Measurements from ENCODE around the gene HOXB8. TPM values are rescaled to one million over a fixed set of nuclear protein-coding genes. Genes with fewer than 3 reads are reported as not detected.

Gene HOXB8
- total RNA-seq, 2 experiments from 2014 or later: 0.38 to 1.4 TPM

DNA sequence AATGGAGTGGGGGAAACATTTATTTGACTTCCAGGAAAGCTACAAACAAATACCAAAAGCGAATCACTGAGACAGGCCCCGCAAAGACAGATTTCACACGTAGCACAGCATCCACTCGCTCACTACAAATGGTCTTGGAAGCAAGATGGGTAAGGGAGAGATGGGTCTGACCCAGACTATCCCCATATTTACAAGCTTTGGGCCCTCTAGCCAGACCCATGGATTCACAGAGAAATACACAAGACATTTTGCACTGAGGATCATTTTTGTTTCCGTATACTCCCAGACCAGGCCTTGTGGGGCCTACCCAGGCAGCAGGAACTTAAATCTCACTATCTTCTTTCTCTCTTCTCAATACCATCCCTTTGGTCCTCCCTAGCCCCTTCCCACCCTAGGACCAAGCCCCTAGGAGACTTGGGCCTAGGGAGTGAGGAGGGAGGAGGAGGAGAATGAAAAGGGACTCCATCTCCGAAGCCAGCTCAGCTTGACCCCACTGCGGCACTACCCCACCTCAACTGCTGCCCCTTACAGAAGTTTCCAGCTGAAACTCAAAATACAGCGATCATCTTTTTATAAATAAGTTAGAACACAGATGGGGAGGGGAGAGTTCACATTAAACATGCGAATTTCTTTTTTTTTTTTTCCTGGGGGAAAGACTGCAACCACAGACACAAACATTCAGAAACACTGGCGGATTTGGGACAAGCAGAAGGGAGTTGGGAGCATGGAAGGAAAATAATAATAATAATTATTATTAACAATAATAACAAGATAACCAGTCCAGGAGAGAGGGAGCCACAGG, 23.6 kb downstream of the HOXB8 start:
- Mint-ChIP-seq H3K36me3 (no peaks in the 10 kb centered on the region), H3K27me3 (peaks cover 84% of the 10 kb centered on the region), H3K27ac (no peak overlapping the region), H3K4me3 (no peak overlapping the region), H3K4me1 (peaks cover 36% of the 10 kb centered on the region), H3K9me3 (ENCODE audit: low read depth) (no peaks in the 10 kb centered on the region)
- no peak for ATAC-seq
- CTCF ChIA-PET: interaction anchor here (0.7 to 5.9 kb wide), 6 partner anchors 13 to 483 kb away, joined by 3 to 40 read pairs (median 12); partner anchors contain the start of gene HOXB7
- no peak for DNase-seq

DNA sequence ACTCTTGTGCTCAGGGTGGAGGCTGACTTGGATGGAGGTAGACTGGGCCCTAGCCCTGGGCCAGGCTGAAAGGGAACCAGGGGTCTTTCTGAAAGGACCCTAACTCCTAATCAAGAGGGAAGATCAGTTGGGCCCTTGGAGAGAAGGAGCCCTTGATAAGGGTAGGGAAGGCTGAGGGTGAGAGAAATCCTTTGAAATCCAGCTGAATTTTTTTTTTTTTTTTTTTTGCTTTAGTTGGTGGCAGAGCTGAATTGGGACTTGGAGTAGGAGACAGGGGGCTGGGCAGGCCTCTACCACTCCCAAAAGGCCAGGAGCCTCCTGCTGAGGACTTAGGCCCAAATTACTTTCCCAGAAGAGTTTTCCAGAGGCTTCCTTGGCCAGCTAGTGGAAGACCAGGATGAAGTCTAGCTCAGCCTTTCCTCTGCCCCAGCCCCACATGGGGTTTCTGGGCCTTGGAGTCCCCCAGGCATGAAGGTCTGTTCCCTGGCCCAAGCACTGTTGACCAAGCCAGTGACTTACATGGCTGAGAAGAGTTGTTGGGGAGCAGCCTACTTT, 24.4 kb downstream of the HOXB8 start:
- Mint-ChIP-seq H3K9me3 (ENCODE audit: low read depth) (no peaks in the 10 kb centered on the region), H3K4me3 (no peak overlapping the region), H3K36me3 (no peaks in the 10 kb centered on the region), H3K4me1 (peaks cover 36% of the 10 kb centered on the region), H3K27me3 (peaks cover 85% of the 10 kb centered on the region), H3K27ac (no peak overlapping the region)
- CTCF ChIA-PET: interaction anchor here (0.5 to 4.5 kb wide), 6 partner anchors 14 to 482 kb away, joined by 3 to 29 read pairs (median 4); no protein-coding TSS in a partner anchor
- DNase-seq: no peak
- ATAC-seq: no peak

DNA sequence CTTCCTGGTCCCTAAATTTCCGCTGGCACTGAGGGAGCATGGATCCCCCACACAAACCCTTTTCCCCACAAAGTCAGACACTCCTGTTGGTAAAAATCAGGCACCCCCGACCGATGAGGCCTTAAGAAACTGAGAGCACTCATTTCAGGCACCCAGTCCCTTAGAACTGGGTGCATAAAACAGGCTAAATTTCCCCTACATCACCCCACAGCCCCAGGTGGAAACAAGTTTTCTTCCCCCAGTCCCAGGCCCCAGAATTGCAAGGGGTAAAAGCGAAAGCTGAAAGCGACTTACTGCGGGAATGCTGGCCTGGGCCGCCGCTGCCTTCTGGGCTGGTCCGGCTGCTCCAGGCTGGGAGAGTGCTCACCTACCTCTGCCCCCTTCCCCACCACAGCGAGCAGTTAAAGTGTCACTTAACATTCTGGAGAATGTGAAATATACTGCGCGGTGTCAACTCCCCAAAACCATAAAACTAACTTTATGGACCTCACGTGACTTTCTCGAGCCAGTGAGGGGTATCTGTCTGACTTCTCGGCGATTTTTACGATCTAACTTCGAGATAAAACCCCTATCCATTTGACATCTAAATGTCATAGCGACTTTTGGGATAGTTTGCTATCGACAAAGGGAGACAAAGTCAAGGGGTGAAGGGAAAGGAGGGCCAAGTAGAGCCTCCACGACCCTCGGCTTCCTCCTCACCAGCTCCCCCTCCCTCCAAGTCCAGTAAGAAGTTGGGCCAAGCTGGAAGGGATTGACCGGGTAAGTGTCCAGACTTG, 25.1 kb downstream of the HOXB8 start, which contains the start of gene HOXB3:
HOXB3 (minus strand) TSS at position 411 of the 776 bp plus-strand sequence. CDS start 37,767 bp downstream, outside the sequence.
- no peak for DNase-seq
- Mint-ChIP-seq H3K36me3 (no peaks in the 10 kb centered on the region), H3K4me1 (peaks cover 39% of the 10 kb centered on the region), H3K9me3 (ENCODE audit: low read depth) (no peaks in the 10 kb centered on the region), H3K27me3 (peaks cover 79% of the 10 kb centered on the region), H3K27ac (no peak within 1 kb of the TSS), H3K4me3 (no peak within 1 kb of the TSS)
- CTCF ChIA-PET: interaction anchor here (0.5 to 4.0 kb wide), 6 partner anchors 14 to 510 kb away, joined by 3 to 29 read pairs (median 4); no protein-coding TSS in a partner anchor
- no peak for ATAC-seq

DNA sequence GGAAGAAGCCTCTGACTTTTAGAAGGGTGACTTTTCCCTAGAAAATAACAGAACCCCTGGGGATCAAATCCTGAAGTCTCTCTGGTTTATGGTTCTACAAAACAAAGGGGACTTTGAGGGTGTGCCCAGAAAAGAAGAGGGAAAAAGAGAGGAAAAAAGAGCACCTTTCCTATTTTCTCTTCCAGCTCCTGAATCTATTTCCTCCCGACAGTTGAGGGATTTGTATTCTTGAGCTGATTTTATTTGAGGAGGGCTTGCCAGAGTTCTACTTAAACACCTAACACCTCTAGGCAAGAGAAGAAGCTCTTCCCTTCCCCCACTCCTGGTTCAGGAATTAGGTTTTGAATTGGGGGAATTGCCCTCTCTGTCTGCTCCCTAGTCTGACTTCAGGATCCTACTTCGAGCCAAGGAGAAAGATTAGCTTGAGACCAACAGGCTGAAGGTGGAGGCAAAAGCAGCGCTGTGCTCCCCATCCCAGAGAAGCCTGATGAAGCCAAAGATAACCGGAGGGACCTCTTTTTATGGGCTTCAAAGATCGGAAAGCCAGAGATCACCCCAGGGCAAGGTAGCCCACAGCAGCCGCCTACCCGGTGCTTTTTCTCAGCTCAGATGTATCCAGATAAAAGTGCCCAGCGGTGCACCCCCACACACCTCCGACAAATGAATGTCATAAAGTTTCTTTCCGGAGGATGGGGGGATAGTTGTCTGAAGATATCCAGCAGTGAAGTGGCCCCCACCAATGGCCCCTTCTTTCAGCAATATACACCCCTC, 25.8 kb downstream of the HOXB8 start:
- ATAC-seq (no peak), DNase-seq (no peak)
- Mint-ChIP-seq H3K27me3 (peaks cover 79% of the 10 kb centered on the region), H3K36me3 (no peaks in the 10 kb centered on the region), H3K4me1 (peaks cover 42% of the 10 kb centered on the region), H3K9me3 (ENCODE audit: low read depth) (no peaks in the 10 kb centered on the region), H3K4me3 (no peak overlapping the region), H3K27ac (no peak overlapping the region)
- CTCF ChIA-PET: interaction anchor here (1.2 to 4.0 kb wide), 5 partner anchors 89 to 564 kb away, joined by 3 to 29 read pairs (median 4); no protein-coding TSS in a partner anchor

- Mint-ChIP-seq H3K27me3 (peaks cover 79% of the 10 kb centered on the region), H3K4me1 (peaks cover 39% of the 10 kb centered on the region), H3K4me3 (no peak overlapping the region), H3K36me3 (no peaks in the 10 kb centered on the region), H3K27ac (no peak overlapping the region), H3K9me3 (ENCODE audit: low read depth) (no peaks in the 10 kb centered on the region)
- ATAC-seq (no peak), DNase-seq (no peak)
- CTCF ChIA-PET: interaction anchor here (0.6 to 4.0 kb wide), 10 partner anchors 8 to 563 kb away, joined by 3 to 29 read pairs (median 4); partner anchors contain the start of gene HOXB6
Measured at GRCh38 chr17:48588528-48588927, 26.6 kb downstream of the HOXB8 start.

DNA sequence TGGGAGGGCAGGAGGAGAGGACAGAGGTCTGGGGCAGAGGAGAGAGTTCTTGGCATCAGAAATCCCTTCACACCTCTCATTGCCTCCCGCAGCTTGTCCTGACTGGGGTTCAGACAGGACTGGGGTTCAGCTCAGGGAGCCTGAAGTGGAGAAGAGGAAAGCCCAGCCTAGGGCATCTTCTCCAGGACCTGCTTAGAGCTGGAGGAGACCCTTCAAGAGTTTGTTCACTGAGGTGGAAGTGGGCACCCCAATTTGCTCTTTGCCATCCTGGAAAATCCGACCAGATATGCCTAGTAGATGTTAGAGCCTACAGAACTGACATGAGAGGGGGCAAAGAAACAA, 27.0 kb downstream of the HOXB8 start:
- DNase-seq (no peak), ATAC-seq (no peak)
- CTCF ChIA-PET: interaction anchor here (0.6 to 4.0 kb wide), 11 partner anchors 8 to 563 kb away, joined by 3 to 29 read pairs (median 4); partner anchors contain the start of gene HOXB6
- Mint-ChIP-seq H3K36me3 (no peaks in the 10 kb centered on the region), H3K4me1 (peaks cover 36% of the 10 kb centered on the region), H3K27ac (no peak overlapping the region), H3K27me3 (peaks cover 78% of the 10 kb centered on the region), H3K4me3 (no peak overlapping the region), H3K9me3 (ENCODE audit: low read depth) (no peaks in the 10 kb centered on the region)

DNA sequence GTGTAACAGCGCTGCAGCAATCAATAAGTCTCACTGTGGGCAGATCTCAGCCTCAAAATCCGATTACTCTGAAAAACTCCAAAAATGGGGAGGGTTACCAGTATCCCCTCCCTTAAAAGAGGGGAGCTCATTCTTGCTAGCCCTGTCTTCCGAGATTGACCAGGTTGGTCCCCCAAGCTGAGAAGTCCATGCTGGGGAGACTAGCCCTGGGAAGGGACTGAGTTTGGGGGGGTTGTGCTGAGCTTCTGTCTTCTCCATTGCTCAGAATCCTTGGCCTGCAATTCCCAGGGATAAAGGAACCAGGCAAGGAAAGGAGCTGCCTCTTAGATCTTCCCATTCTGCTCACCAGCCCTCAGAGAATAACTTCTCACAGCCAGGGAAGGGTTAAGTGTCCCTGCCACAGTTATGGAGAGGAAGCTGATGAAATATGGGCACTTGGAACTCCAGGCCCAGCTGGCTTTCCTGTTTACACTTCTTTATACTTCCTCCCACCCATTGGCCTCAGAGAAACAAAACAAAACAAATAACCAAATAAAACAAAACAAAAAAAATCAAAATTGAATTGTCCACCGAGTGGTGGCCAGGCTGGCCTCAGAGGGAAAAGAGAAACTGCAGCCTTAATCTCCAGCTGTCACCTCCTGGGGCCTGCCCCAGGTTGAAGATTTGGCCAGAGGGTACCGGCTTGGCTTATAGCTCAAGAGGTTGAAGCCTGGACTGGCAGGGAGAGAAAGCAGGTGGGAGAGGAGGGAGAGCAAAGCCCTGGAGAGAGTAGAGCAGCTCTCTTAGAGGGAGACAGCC, 27.6 kb downstream of the HOXB8 start:
- H3K27me3 Mint-ChIP-seq: peaks cover 78% of the 10 kb centered on the region
- no peak for ATAC-seq
- no peak for DNase-seq
- H3K4me1 Mint-ChIP-seq: peaks cover 39% of the 10 kb centered on the region
- CTCF ChIA-PET: interaction anchor here (0.9 to 4.0 kb wide), 13 partner anchors 9 to 575 kb away, joined by 3 to 29 read pairs (median 4); partner anchors contain the start of gene HOXB6
- no peaks in the 10 kb centered on the region for H3K36me3 Mint-ChIP-seq
- peak overlapping the region; percentile 4 for H3K27ac Mint-ChIP-seq
- H3K4me3 Mint-ChIP-seq: no peak overlapping the region
- no peaks in the 10 kb centered on the region for H3K9me3 Mint-ChIP-seq (ENCODE audit: low read depth)

DNA sequence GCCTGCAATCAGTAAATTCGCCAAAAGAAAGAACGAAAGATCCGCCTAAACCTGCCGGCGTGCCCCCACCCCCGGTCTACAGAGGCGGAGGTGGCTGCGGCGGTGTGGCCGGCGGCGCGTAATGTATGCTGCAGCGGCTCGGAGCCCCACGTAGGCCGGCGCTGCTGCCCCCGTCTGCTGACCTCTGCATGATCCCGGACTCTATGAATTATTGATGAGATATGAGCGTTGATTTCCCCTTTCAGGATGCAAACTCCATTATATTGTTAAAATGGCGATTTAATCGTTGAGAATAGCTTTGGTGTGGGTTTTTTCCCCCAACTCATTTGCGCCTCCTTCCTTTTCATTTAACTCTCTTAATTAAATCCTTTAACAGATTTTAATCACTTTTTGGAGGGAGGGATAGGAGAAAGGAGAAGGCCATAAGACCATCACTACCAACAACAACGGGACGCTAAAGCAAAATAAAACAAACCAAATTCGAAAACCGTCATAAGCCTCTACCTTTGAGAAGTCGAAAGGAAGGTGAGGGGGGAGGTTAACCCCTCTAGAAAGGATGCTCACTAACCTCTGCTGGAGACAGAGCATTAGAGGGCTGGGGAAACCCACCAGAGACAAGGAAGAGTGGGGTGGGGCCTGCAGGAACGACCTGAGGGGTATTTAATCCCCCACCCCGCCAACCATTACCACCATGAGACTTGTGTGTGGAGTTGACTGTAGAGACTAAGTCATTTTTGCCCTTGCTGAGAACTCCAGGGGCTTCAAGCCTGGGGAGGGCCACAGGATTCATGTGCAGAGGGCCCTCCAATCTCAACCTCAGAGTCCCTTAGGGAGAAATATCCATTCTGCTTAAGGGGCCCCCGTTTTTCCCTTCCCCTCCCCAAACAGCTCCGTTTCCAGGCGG, 28.5 kb downstream of the HOXB8 start:
- H3K36me3 Mint-ChIP-seq: no peaks in the 10 kb centered on the region
- peaks cover 42% of the 10 kb centered on the region for H3K4me1 Mint-ChIP-seq
- CTCF ChIA-PET: interaction anchor here (0.9 to 4.0 kb wide), 6 partner anchors 13 to 575 kb away, joined by 3 to 29 read pairs (median 4); no protein-coding TSS in a partner anchor
- peaks cover 74% of the 10 kb centered on the region for H3K27me3 Mint-ChIP-seq
- H3K27ac Mint-ChIP-seq: peak overlapping the region; percentile 82
- no peaks in the 10 kb centered on the region for H3K9me3 Mint-ChIP-seq (ENCODE audit: low read depth)
- peak; percentile 56 for DNase-seq
- H3K4me3 Mint-ChIP-seq: peak overlapping the region; percentile 80
- ATAC-seq: no peak

DNA sequence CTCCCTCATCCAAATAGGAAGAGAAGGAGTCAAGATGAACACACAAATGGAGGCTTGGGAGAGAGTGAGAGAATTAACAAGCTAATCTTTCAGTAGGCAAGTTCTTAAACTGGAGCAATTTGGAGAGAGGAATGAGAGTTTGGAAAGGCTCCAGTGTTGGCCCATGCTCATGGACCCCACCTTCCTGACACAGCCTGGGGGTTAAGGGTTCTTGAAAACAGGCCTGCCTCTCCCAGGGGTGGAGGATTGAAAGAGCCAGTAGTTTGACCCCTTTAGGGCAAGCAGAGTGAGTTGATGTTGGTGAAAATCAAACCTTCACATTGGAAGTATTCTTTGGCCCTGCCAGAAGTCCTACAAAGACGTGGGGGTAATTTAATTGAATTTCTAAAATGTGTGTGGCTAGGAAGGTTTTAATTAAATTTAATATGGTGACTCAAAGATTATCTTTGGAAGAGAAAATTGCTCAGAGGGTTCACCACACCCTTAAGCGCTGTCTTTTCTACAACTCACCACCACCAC, 30.8 kb downstream of the HOXB8 start:
- H3K36me3 Mint-ChIP-seq: peaks cover 4% of the 10 kb centered on the region
- H3K27ac Mint-ChIP-seq: no peak overlapping the region
- DNase-seq (no peak), ATAC-seq (no peak)
- peaks cover 50% of the 10 kb centered on the region for H3K4me1 Mint-ChIP-seq
- peaks cover 76% of the 10 kb centered on the region for H3K27me3 Mint-ChIP-seq
- H3K9me3 Mint-ChIP-seq (ENCODE audit: low read depth): no peaks in the 10 kb centered on the region
- CTCF ChIA-PET: interaction anchor here (1.2 to 1.8 kb wide), 3 partner anchors 9 to 83 kb away, joined by 3 to 12 read pairs (median 5); partner anchors contain the start of gene HOXB5
- peak overlapping the region; percentile 80 for H3K4me3 Mint-ChIP-seq

GRCh38 chr17:48583708-48584222, 31.3 kb downstream of the HOXB8 start:
- CTCF ChIA-PET: interaction anchor here (1.2 to 1.8 kb wide), 4 partner anchors 9 to 321 kb away, joined by 3 to 12 read pairs (median 4); partner anchors contain the start of gene HOXB5
- Mint-ChIP-seq H3K4me3 (peak overlapping the region; percentile 24), H3K4me1 (peaks cover 56% of the 10 kb centered on the region), H3K27ac (no peak overlapping the region), H3K9me3 (ENCODE audit: low read depth) (no peaks in the 10 kb centered on the region), H3K36me3 (peaks cover 4% of the 10 kb centered on the region), H3K27me3 (peaks cover 76% of the 10 kb centered on the region)
- DNase-seq: no peak
- ATAC-seq: no peak

- CTCF ChIA-PET: interaction anchor here (1.0 to 1.8 kb wide), 6 partner anchors 10 to 320 kb away, joined by 3 to 12 read pairs (median 4); partner anchors contain the start of gene HOXB5
- Mint-ChIP-seq H3K27ac (no peak overlapping the region), H3K4me1 (peaks cover 57% of the 10 kb centered on the region), H3K36me3 (peaks cover 4% of the 10 kb centered on the region), H3K9me3 (ENCODE audit: low read depth) (no peaks in the 10 kb centered on the region), H3K4me3 (peak overlapping the region; percentile 66), H3K27me3 (peaks cover 65% of the 10 kb centered on the region)
- DNase-seq (no peak), ATAC-seq (no peak)
Measured at GRCh38 chr17:48582750-48583069, 32.4 kb downstream of the HOXB8 start.
